ENCODE data around the gene THOC6.
"Not testable (repeated sequence)": the region's sequence is repeated elsewhere in the genome, so short reads cannot be mapped to it uniquely, and the experiment has no call there.

The THOC6 gene

DNA sequence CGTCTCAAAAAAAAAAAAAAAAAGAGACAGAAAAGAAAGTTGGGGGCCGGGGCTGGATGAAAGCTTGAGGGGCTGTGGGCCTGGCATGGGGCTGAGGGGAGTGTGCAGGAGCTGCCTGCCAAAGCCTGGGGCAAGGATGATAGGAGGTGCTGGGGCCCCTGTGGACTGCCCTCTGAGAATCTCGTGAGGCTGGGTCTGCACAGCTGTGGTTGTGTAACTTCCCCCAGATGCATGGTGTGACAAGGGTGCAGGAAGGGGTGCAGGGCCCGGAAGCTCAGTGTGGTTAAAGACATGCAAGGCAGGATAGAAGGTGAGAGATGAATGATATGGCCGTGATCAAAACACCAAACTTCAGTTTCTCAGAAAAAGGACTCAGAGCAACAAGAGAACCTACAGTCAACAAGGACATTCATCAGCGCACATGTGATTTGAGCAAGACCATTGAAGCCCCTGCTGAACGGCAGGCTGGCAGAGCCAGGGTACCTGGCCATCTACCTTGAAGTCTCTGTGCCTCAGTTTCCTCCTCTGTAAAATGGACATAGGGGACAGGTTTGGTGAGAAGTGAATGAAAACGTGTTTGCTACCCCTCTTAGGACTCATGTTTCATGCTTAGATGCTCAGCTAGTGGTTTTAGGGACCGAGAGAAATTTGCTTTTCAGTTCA lies 51.2 kb downstream of the THOC6 start:
- no peak overlapping the region for H3K4me3 ChIP-seq (replicated peaks in 1 of 2; ENCODE audit: low read depth in 2 of 2, low read length in 2 of 2)
- DNase-seq (ENCODE audit: low read depth in 2 of 2): no peak
- TF ChIP-seq, protein P1, sequence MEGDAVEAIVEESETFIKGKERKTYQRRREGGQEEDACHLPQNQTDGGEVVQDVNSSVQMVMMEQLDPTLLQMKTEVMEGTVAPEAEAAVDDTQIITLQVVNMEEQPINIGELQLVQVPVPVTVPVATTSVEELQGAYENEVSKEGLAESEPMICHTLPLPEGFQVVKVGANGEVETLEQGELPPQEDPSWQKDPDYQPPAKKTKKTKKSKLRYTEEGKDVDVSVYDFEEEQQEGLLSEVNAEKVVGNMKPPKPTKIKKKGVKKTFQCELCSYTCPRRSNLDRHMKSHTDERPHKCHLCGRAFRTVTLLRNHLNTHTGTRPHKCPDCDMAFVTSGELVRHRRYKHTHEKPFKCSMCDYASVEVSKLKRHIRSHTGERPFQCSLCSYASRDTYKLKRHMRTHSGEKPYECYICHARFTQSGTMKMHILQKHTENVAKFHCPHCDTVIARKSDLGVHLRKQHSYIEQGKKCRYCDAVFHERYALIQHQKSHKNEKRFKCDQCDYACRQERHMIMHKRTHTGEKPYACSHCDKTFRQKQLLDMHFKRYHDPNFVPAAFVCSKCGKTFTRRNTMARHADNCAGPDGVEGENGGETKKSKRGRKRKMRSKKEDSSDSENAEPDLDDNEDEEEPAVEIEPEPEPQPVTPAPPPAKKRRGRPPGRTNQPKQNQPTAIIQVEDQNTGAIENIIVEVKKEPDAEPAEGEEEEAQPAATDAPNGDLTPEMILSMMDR (IDR thresholded peaks at IDR 0.05; ENCODE audit: low read depth, low read length): no peak

DNA sequence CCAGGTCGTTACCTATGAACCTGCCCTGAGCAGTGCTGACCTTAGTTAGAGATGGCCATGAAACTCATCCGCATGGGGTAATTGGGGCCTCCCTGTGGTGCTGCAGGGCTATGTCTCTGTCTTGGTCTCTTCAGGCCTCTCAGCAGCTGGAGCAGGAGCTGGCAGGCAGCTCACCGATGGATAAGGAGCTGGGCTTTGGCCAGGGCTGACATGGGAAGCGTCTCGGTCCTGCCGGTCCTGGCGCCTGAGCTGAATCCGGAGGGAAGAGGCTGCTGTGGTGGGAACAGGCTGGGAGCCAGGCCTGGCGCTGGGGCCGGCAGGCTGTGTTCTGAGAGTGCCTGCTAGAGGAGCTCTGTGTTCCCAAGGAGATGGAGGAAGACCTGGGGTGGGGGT lies 51.7 kb downstream of the THOC6 start:
- no peak overlapping the region for H3K4me3 ChIP-seq (replicated peaks in 1 of 2; ENCODE audit: low read depth in 2 of 2, low read length in 2 of 2)
- DNase-seq (ENCODE audit: low read depth in 2 of 2): peak in 1 of 2 donors; percentile 67
- TF ChIP-seq, protein P1 (IDR thresholded peaks at IDR 0.05; ENCODE audit: low read depth, low read length): no peak

DNA sequence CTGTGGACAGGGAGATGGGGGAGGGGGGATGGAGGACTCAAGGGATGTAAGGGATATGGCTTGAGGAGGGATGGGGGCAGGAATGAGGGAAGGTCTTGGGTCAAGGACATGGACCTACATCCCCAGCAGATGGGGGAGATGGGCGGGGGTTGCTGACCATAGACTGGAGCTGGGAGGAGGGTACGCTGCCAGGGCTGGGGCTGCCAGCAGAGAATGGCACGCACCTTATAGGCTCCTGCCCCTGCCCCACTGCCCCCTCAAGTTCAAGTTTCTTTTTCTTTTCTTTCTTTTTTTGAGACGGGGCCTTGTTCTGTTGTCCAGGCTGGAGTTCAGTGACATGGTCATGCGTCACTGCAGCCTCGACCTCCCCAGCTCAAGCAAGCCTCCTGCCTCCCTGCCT lies 52.1 kb downstream of the THOC6 start:
- DNase-seq (ENCODE audit: low read depth in 2 of 2); H3K4me3 ChIP-seq (replicated peaks in 1 of 2; ENCODE audit: low read depth in 2 of 2, low read length in 2 of 2): not testable (repeated sequence)

DNA sequence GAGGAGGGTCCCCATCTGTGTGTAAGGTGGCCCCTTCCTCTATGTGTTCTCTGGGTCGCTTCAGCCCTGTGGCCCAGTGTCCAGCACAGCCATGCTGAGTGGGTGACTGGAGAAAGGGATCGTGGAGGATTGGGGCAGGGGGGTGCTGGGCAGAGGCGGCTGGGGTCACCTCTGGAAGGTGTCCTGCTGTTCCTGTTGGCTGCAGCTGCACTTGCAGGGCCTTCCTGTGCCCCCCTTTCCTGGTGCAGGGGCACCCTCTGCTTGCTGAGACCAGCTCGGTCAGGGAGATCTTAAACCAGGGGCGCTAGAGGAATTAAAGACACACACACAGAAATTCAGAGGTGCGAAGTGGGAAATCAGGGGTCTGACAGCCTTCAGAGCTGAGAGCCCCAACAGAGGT lies 52.7 kb downstream of the THOC6 start:
- no peak for DNase-seq (ENCODE audit: low read depth in 2 of 2)
- TF ChIP-seq, protein P1 (IDR thresholded peaks at IDR 0.05; ENCODE audit: low read depth, low read length): no peak
- H3K4me3 ChIP-seq (replicated peaks in 1 of 2; ENCODE audit: low read depth in 2 of 2, low read length in 2 of 2): no peak overlapping the region
